ENCODE measurements around the gene LRMDA.

- TF ChIP-seq TEF (CRISPR knock-in tag; IDR thresholded peaks at IDR 0.05): no peak
- TF ChIP-seq BRD4 (CRISPR knock-in tag; IDR thresholded peaks at IDR 0.05): no peak
- no peak for TF ChIP-seq ZC3H4 (CRISPR knock-in tag; IDR thresholded peaks at IDR 0.05; ENCODE audit: borderline replicate concordance)
- no peak for TF ChIP-seq MYC (CRISPR knock-in tag; IDR thresholded peaks at IDR 0.05; ENCODE audit: borderline replicate concordance)
Observed at GRCh38 chr10:75599875-75600648, 168.6 kb downstream of the LRMDA start.

Data from HepG2 (cell line).